OCI-LY3 (cell line): ENCODE results near the gene MSMP.

Experiments
- CTCF ChIP-seq: fragments of 200-600, 300-600 bp; sonication (generic); IDR thresholded peaks from 2 replicates; pipeline ENCODE4 v1.5.1; 2014; ENCODE audit warnings: antibody characterized with exemption, low read length, low read depth
- EZH2phosphoT487 ChIP-seq: fragments of 200-600 bp; shearing (Covaris generic); IDR thresholded peaks from 2 replicates; pipeline ENCODE4 v1.6.1; 2018; ENCODE audit warnings: antibody characterized with exemption, mixed run types, low read depth

- no peak for TF ChIP-seq CTCF
- TF ChIP-seq EZH2phosphoT487 = no peak
Measured at GRCh38 chr9:35781066-35781465, 27.0 kb upstream of the MSMP start.
